MM.1S (cell line): ENCODE results near the gene MCM9.

Source experiments
- CTCF ChIP-seq: fragments of 300-600 bp; sonication (generic); IDR thresholded peaks from 2 replicates; pipeline ENCODE4 v1.5.1; 2016; ENCODE audit warnings: antibody characterized with exemption, low read length, mixed read lengths
- EZH2 ChIP-seq: fragments of 300-600 bp; sonication (generic); optimal IDR thresholded peaks from 2 replicates; pipeline ENCODE3; 2017; ENCODE audit warnings: low read depth, mild to moderate bottlenecking, antibody characterized with exemption, low read length, mixed read lengths
- EZH2phosphoT487 ChIP-seq: fragments of 300-600 bp; sonication (generic); IDR thresholded peaks from 2 replicates; pipeline ENCODE4 v1.6.1; 2018; ENCODE audit warnings: antibody characterized with exemption, low read length

- TF ChIP-seq CTCF (no peak), EZH2 (no peak), EZH2phosphoT487 (no peak)
Observed at GRCh38 chr6:118788702-118789101, 146.3 kb downstream of the MCM9 start.
